Fibroblast of lung (primary cell): Measurements from ENCODE around the gene TES.

ENCODE experiments used
- EZH2 ChIP-seq: IDR thresholded peaks from 2 replicates; pipeline ENCODE4 v1.5.1; 2012; ENCODE audit warnings: low read length, control low read depth, mild to moderate bottlenecking; ENCODE audit errors: missing control alignments
- TF ChIP-seq, protein P1 (sequence below), 2 donors: IDR thresholded peaks in 1 of 2; conservative IDR thresholded peaks in 1 of 2; 1 replicate in 1 of 2; 2 replicates in 1 of 2; pipeline ENCODE4 v1.5.1; 2011 to 2012; ENCODE audit warnings: low read length in 2 of 2, control low read depth in 1 of 2, inconsistent platforms in 1 of 2, low read depth in 1 of 2, mild to moderate bottlenecking in 1 of 2

DNA sequence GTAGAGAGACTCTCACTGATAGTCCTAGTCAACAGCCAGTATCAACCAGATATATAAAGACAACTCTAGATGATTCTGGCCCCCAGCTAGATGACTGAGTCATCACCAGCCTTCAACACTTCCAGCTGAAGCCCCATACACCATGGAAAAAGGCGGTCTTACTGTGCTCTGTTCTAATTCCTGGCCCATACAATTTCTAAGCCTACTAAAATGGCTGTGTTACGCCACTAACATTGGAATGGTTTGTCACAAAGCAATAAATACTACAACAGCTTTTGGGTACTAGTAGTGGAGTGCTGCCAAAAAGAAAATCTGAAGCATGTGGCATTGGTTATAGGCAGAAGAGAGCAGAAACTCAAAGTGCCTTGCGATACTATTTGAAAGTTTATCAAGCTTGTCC is 13.0 kb upstream of the TES start:
- TF ChIP-seq, protein P1, sequence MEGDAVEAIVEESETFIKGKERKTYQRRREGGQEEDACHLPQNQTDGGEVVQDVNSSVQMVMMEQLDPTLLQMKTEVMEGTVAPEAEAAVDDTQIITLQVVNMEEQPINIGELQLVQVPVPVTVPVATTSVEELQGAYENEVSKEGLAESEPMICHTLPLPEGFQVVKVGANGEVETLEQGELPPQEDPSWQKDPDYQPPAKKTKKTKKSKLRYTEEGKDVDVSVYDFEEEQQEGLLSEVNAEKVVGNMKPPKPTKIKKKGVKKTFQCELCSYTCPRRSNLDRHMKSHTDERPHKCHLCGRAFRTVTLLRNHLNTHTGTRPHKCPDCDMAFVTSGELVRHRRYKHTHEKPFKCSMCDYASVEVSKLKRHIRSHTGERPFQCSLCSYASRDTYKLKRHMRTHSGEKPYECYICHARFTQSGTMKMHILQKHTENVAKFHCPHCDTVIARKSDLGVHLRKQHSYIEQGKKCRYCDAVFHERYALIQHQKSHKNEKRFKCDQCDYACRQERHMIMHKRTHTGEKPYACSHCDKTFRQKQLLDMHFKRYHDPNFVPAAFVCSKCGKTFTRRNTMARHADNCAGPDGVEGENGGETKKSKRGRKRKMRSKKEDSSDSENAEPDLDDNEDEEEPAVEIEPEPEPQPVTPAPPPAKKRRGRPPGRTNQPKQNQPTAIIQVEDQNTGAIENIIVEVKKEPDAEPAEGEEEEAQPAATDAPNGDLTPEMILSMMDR (conservative IDR thresholded peaks at IDR 0.05 in 1 of 2, IDR thresholded peaks at IDR 0.05 in 1 of 2; ENCODE audit: low read depth in 1 of 2, low read length in 2 of 2), result no peak
- no peak for TF ChIP-seq EZH2
